Measurements from ENCODE around the gene AHRR. TPM values are rescaled to one million over a fixed set of nuclear protein-coding genes. Genes with fewer than 3 reads are reported as not detected.

AHRR gene
- total RNA-seq, 2 donors from 2014 or later, result 0.26 to 0.33 TPM

DNA sequence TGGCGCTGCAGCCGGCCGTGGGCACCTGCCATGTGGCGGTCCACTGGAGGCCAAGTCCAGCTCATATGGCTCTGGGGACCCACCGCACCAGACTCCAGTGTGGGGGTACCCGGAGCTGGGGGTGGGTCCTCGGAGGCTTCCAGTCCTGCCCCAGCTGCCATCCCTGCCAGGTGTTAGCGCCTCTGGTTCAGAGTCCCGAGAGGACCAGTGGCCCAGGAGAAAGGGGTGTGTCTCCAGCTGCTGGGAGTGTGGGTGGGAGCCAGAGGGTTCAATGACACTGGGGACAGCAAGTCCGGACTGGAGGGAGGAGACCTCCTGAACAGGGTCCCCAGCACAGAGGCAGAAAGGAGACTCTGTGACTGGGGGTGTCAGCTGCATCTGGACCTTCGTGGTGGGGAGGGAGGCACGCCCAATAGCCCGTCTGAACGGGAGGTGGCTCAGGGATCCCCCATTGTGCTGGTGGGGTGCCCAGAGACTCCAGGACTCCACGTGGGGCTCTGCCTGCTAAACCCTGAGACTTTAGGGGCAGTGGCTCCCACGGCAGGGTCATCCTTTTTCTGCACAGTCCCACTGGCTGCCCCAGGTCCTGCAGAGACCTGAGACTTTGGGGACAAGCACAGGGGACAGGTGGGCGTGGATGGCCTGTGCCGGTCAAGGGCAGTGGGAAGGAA is 2.4 kb upstream of the AHRR start:
- ATAC-seq (no peak), DNase-seq (no peak)
- Histone ChIP-seq H3K36me3 (replicated peaks in 1 of 2; ENCODE audit: insufficient read depth in 1 of 2, low read depth in 2 of 2) (peaks cover 0 to 10% of the 10 kb centered on the region in 2 donors), H3K27me3 (peaks cover 0 to 25% of the 10 kb centered on the region in 2 donors), H3K4me1 (peaks cover 25% of the 10 kb centered on the region), H3K9me3 (no peaks in the 10 kb centered on the region), H3K4me3 (no peak overlapping the region), H3K27ac (no peak overlapping the region)
- TF ChIP-seq POLR2A (IDR thresholded peaks at IDR 0.05), result no peak
- TF ChIP-seq, protein P1, sequence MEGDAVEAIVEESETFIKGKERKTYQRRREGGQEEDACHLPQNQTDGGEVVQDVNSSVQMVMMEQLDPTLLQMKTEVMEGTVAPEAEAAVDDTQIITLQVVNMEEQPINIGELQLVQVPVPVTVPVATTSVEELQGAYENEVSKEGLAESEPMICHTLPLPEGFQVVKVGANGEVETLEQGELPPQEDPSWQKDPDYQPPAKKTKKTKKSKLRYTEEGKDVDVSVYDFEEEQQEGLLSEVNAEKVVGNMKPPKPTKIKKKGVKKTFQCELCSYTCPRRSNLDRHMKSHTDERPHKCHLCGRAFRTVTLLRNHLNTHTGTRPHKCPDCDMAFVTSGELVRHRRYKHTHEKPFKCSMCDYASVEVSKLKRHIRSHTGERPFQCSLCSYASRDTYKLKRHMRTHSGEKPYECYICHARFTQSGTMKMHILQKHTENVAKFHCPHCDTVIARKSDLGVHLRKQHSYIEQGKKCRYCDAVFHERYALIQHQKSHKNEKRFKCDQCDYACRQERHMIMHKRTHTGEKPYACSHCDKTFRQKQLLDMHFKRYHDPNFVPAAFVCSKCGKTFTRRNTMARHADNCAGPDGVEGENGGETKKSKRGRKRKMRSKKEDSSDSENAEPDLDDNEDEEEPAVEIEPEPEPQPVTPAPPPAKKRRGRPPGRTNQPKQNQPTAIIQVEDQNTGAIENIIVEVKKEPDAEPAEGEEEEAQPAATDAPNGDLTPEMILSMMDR (IDR thresholded peaks at IDR 0.05), result no peak
- 28 to 35% methylated on average over 6 to 17 of the region's 18 CpGs for WGBS, 2 donors
- intact Hi-C loops (cut with DNase I), result no loop called here

DNA sequence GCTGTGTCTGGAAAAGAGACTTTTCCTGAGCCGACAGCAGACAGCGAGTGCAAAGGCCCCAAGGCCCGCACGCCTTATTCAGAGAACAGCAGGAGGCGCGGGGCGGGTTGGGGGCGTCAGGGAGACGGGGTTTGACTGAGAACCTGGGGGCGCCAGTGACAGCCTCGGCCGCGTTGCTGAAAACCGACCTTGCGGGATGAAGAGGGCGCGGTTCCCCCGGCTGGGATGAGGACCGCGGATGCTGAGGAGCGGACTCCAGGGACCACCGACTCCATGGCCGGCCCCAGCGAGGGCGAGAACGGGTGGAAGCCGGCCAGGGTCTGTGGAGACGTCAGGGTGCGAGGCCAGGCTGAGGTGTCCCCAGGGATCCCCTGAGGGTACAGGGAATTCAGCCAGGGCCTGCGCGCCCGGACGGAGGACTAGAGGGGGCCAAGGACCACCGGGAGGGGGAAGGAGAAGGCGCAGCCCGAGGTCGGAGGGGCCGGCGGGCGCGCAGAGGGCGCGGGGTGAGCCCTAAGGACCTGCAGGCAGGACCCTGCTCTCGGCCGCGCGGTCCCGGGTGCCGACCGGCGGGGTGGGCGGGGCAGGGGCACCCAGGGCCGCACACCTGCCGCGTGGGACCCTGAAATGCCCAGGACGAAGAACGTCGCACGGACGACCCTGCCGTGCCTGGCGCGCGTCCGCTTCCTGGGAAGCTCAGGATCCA is 837 bp upstream of the AHRR start:
- intact Hi-C loops (cut with DNase I), result no loop called here
- H3K27me3 ChIP-seq, result peaks cover 0 to 25% of the 10 kb centered on the region in 2 donors
- H3K4me3 ChIP-seq, result no peak overlapping the region
- DNase-seq (no peak), ATAC-seq (no peak)
- no peak overlapping the region for H3K27ac ChIP-seq
- 2 to 24% methylated on average over 5 to 65 of the region's 65 CpGs for WGBS, 2 donors
- H3K9me3 ChIP-seq, result no peaks in the 10 kb centered on the region
- H3K36me3 ChIP-seq (replicated peaks in 1 of 2; ENCODE audit: insufficient read depth in 1 of 2, low read depth in 2 of 2), result peaks cover 0 to 3% of the 10 kb centered on the region in 2 donors
- H3K4me1 ChIP-seq, result peaks cover 25% of the 10 kb centered on the region
- TF ChIP-seq POLR2A (IDR thresholded peaks at IDR 0.05), result no peak
- TF ChIP-seq, protein P1 (IDR thresholded peaks at IDR 0.05), result no peak

DNA sequence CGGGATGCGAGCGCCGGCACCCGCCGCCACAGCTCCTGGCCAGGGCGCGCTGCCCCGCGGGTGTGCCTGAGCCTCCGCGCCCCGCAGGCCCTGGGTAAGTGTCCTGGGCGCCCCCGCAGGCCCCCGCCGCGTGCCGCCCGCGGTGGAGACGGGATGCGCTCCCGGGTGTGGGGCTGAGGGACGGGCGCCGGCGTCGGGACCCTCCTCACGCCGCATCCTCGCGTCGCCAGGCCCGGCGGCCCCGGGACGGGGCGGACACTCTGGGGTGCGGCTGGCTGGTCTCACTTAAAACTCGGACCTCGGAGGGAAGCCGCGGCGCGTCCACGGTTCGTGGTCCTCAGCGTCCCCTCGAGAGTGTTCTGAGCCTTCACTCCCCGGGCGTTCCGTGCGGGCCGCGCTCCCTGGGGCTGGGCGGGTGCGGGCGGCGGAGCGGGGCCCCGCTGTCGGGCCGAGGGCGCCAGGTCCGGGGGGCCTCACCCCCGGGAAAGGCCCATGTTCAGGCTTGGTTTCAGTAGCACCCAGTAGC is 275 bp downstream of the AHRR start:
- DNase-seq, result no peak
- no peak overlapping the region for H3K27ac ChIP-seq
- H3K36me3 ChIP-seq (replicated peaks in 1 of 2; ENCODE audit: insufficient read depth in 1 of 2, low read depth in 2 of 2), result no peaks in the 10 kb centered on the region
- no peak overlapping the region for H3K4me3 ChIP-seq
- intact Hi-C loops (cut with DNase I), result no loop called here
- TF ChIP-seq, protein P1 (IDR thresholded peaks at IDR 0.05), result no peak
- TF ChIP-seq POLR2A (IDR thresholded peaks at IDR 0.05), result no peak
- 3% methylated on average over 44 of the region's 67 CpGs; no CpG with 5 or more reads in 1 of the 2 donors for WGBS, 2 donors
- peaks cover 0 to 25% of the 10 kb centered on the region in 2 donors for H3K27me3 ChIP-seq
- H3K4me1 ChIP-seq, result peaks cover 25% of the 10 kb centered on the region
- H3K9me3 ChIP-seq, result no peaks in the 10 kb centered on the region
- ATAC-seq, result no peak

DNA sequence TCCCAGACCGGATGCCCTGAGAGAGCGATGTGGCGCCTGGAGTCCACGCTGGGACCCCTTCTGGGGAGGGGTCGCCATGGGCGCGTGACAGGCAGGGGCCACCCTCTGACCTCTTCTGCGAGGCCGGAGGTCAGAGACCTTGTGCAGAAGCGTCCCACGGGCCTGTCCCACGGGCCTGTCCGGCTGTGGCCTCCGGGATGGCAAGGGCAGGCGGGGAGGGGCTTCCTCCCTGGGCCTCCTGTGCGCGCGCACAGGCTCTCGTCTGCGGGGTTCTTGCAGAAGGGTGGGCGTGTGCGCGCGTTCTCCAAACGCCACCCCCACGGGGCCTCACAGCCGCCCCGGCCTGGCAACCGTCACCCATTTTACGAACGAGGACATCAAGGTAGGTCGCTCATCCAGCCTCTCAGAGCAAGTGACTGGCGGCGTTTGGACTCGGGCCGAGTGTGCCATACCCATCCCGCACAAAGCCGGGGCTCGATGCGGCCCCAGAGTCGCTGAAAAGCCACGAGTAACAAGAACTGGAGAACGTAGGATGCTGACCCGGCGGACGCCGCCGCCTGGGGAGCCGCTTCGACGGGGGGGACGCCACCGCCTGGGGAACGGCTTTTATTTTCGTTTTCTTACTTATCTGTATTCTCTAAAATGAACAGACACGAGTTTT is 897 bp downstream of the AHRR start:
- TF ChIP-seq POLR2A (IDR thresholded peaks at IDR 0.05), result no peak
- TF ChIP-seq, protein P1 (IDR thresholded peaks at IDR 0.05), result no peak
- Histone ChIP-seq H3K4me3 (no peak overlapping the region), H3K4me1 (peaks cover 25% of the 10 kb centered on the region), H3K27me3 (peaks cover 0 to 25% of the 10 kb centered on the region in 2 donors), H3K9me3 (no peaks in the 10 kb centered on the region), H3K36me3 (replicated peaks in 1 of 2; ENCODE audit: insufficient read depth in 1 of 2, low read depth in 2 of 2) (no peaks in the 10 kb centered on the region), H3K27ac (no peak overlapping the region)
- no peak for DNase-seq
- no peak for ATAC-seq
- intact Hi-C loops (cut with DNase I), result no loop called here
- WGBS, 2 donors, result 37 to 59% methylated on average over 16 to 53 of the region's 56 CpGs
